Measurements from ENCODE around the gene CSNK1D.

DNA sequence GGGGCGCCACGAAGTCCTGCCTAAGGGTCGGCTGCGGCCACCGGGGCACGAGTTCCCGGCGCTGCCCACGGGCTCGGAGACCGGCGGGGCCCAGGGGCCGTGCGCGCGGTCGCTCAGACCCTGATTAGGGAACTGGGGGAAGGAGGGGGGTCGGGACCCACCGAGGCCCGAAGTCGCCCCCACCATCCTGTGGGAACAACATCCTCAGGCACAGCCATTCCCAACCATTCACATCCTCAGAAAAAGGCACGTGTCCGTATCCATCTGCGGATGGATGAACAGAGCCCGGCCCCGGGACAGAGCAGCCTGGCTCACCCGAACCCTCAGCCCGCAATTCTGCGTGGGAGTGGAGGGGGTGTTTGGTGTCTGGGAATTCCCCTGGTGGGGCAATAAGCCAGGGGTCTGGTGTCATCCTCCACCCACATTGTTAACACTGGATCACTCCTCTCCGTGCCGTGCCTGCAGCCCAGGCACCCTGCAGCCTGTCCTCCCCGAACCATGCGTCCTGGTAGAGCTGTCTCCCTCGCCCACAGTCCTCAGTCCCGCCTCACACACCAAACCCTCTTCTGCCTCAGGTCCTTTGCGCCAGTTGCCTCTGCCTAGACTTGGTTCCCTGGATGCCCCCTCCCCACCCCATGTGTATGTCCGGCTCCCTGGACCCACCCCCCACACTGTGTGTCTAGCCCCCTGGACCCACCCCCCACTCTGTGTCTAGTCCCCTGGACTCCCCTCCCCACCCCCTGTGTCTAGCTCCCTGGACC, 60.1 kb downstream of the CSNK1D start:
- no peak for TF ChIP-seq POLR2A (IDR thresholded peaks at IDR 0.05)
- no peak for TF ChIP-seq CTCF (IDR thresholded peaks at IDR 0.05)
- TF ChIP-seq POLR2AphosphoS5 (IDR thresholded peaks at IDR 0.05) = no peak

All from stomach (tissue), 4 donors.